ENCODE data around the gene SLC39A13. TPM values are rescaled to one million over a fixed set of nuclear protein-coding genes. Genes with fewer than 3 reads are reported as not detected.
A peak's percentile ranks its signal among the peaks of the same experiment; 100 is the strongest.

The SLC39A13 gene
- total and polyA plus RNA-seq, 9 donors = 36.2 to 46.5 (median 40.8) TPM

GRCh38 chr11:47391711-47392432 is 16.5 kb upstream of the SLC39A13 start:
- Histone ChIP-seq H3K36me3 (ENCODE audit: control insufficient read depth, insufficient read depth, low read length) (no peaks in the 10 kb centered on the region), H3K27ac (ENCODE audit: low read length) (peak overlapping the region; percentile 59), H3K9me3 (replicated peaks; ENCODE audit: control insufficient read depth, low read depth, low read length) (no peaks in the 10 kb centered on the region), H3K4me1 (ENCODE audit: control insufficient read depth, insufficient read depth, low read length) (peaks cover 43% of the 10 kb centered on the region), H3K27me3 (ENCODE audit: control insufficient read depth, insufficient read depth, low read length) (no peaks in the 10 kb centered on the region), H3K4me3 (ENCODE audit: low read length) (no peak overlapping the region)
- 73% methylated on average over 12 of the region's 16 CpGs for WGBS (ENCODE audit: insufficient coverage)
- no peak for DNase-seq

- Histone ChIP-seq H3K4me1 (ENCODE audit: control insufficient read depth, insufficient read depth, low read length) (peaks cover 43% of the 10 kb centered on the region), H3K27ac (ENCODE audit: low read length) (peak overlapping the region; percentile 59), H3K27me3 (ENCODE audit: control insufficient read depth, insufficient read depth, low read length) (no peaks in the 10 kb centered on the region), H3K9me3 (replicated peaks; ENCODE audit: control insufficient read depth, low read depth, low read length) (no peaks in the 10 kb centered on the region), H3K36me3 (ENCODE audit: control insufficient read depth, insufficient read depth, low read length) (no peaks in the 10 kb centered on the region), H3K4me3 (ENCODE audit: low read length) (no peak overlapping the region)
- WGBS (ENCODE audit: insufficient coverage) = 79% methylated on average over 9 of the region's 14 CpGs
- no peak for DNase-seq
Observed at GRCh38 chr11:47392546-47393162, 15.7 kb upstream of the SLC39A13 start.

DNA sequence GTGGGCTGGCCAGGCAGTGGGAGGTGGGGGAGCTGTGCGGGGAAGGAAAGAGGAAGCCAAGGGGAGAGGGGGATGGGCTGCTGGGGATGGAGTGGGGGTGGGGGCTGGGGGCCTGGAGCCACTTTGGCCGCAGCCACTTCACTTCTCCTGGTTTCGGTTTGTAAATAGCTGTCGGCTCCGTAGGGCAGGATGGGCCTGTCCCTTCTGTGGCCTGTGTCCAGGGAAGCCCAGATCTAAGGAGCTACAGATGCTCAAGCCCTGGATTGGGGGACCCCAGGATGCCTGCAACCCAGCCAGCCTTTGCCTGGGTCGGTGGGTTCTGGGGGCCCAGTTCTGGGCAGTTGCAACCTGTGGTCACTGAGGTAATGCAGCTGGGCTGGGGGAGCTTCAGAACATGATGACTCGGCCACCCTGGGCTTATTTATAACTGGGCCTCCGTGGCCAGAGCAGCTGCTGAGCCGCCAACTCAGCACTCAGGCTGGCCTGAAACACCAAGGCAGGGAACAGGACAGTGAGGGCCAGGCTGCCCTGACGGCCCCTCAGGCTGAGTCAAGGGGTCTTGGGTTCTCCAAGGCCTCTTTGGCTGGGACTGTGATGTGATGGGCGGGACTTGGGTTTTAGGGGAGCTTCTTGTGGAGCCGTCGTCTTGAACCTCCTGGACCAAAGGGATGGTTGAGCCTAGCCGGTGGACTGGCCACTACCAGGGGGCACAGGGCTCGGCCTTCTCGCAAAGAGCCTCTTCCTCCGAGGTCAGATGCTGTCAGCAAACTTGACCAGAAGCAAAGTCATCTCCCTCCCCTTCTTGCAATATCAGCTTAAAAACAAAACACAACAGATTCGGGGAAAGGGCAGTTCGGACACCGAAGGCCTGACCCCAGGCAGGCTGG is 15.0 kb upstream of the SLC39A13 start:
- peak overlapping the region; percentile 86 for H3K27ac ChIP-seq (ENCODE audit: low read length)
- DNase-seq = peak; percentile 77
- no peak overlapping the region for H3K4me3 ChIP-seq (ENCODE audit: low read length)
- no peaks in the 10 kb centered on the region for H3K9me3 ChIP-seq (replicated peaks; ENCODE audit: control insufficient read depth, low read depth, low read length)
- H3K27me3 ChIP-seq (ENCODE audit: control insufficient read depth, insufficient read depth, low read length) = no peaks in the 10 kb centered on the region
- peaks cover 43% of the 10 kb centered on the region for H3K4me1 ChIP-seq (ENCODE audit: control insufficient read depth, insufficient read depth, low read length)
- 47% methylated on average over 13 of the region's 20 CpGs for WGBS (ENCODE audit: insufficient coverage)
- no peaks in the 10 kb centered on the region for H3K36me3 ChIP-seq (ENCODE audit: control insufficient read depth, insufficient read depth, low read length)

- no peak overlapping the region for H3K4me3 ChIP-seq (ENCODE audit: low read length)
- H3K4me1 ChIP-seq (ENCODE audit: control insufficient read depth, insufficient read depth, low read length) = peaks cover 45% of the 10 kb centered on the region
- peak; percentile 10 for DNase-seq
- no peaks in the 10 kb centered on the region for H3K36me3 ChIP-seq (ENCODE audit: control insufficient read depth, insufficient read depth, low read length)
- H3K27me3 ChIP-seq (ENCODE audit: control insufficient read depth, insufficient read depth, low read length) = no peaks in the 10 kb centered on the region
- 79% methylated on average over 8 of the region's 9 CpGs for WGBS (ENCODE audit: insufficient coverage)
- H3K9me3 ChIP-seq (replicated peaks; ENCODE audit: control insufficient read depth, low read depth, low read length) = no peaks in the 10 kb centered on the region
- peak overlapping the region; percentile 86 for H3K27ac ChIP-seq (ENCODE audit: low read length)
Observed at GRCh38 chr11:47394050-47394321, 14.4 kb upstream of the SLC39A13 start.

DNA sequence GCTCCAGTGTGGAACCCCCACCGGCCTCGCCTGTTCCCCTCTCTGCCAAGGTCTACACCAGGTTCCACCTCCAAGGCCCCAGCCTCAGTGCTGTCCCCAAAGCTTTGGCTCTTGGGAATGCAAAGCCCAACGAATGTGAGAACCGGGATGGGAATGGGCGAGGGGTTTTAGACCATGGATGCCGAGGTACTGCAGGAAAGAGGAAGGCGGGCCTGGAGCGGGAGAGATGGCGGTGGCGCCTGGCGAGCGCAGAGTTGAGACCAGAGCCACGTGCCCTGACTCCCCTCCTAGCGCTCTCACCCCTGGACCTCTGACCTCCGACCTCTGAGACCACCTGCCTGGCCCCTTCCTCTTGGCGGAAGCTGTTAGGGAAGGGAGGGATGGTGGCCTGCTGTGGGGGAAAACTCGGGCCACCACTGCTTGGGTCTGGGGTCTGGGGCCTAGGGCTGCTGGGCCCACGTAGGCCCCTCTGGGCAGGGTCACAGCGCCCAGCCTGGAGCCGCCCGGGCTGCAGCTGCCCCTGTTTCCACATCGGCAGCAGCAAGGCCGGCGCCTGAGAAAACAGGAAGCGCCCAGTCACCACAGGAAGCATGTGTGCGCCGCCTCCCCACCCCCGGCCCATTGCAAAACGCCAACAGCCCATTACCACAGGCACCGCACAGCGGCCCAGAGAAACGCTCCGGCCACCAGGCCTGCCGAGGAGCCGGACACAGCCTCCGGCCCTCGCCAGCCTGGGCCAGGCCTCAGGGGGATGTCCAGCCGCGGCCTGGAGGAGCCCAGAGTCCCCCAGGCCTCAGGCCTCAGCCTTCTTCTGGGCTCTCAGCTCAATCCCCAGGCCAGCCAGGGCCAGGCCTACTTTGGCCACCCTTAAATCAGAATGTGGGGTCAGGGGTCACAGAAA is 13.8 kb upstream of the SLC39A13 start:
- Histone ChIP-seq H3K9me3 (replicated peaks; ENCODE audit: control insufficient read depth, low read depth, low read length) (no peaks in the 10 kb centered on the region), H3K4me1 (ENCODE audit: control insufficient read depth, insufficient read depth, low read length) (peaks cover 45% of the 10 kb centered on the region), H3K27me3 (ENCODE audit: control insufficient read depth, insufficient read depth, low read length) (no peaks in the 10 kb centered on the region), H3K36me3 (ENCODE audit: control insufficient read depth, insufficient read depth, low read length) (no peaks in the 10 kb centered on the region), H3K4me3 (ENCODE audit: low read length) (no peak overlapping the region), H3K27ac (ENCODE audit: low read length) (peak overlapping the region; percentile 86)
- peak; percentile 66 for DNase-seq
- WGBS (ENCODE audit: insufficient coverage) = 64% methylated on average over 28 of the region's 39 CpGs

DNA sequence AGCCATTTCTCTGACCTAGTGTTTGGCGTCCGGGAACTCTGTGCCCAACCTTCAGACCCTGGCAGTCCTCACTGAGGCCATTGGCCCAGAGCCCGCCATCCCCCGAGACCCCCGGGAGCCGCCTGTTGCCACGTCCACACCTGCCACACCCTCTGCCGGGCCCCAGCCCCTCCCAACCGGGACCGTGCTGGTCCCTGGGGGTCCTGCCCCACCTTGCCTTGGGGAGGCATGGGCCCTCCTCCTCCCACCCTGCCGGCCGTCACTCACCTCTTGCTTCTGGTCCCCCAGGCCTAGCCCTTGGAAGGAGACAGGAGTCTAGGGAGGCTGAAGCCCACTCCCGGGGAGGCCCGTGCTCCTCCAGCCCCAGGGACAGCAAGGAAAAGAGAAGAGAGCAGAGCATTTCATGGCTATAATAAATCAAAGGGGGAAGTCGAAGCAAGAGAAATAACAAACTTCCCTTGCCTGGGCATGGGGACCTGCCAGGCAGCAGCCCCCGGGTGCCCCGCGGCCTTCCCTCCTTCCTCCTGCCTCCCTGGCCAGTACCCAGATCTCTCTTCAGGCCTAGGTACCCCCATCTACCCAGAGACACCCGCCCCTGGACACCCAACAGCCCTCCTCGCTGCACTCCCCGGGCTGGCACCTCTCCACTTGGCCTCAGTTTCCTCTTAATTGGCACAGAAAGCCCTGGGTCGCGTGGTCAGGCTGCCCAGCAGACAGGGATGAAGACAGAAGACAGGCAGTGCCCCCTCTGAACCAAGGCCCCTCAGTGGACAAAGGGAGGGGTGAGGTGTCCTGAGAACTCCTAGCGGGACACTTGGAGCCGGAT is 13.0 kb upstream of the SLC39A13 start:
- H3K36me3 ChIP-seq (ENCODE audit: control insufficient read depth, insufficient read depth, low read length) = no peaks in the 10 kb centered on the region
- no peaks in the 10 kb centered on the region for H3K27me3 ChIP-seq (ENCODE audit: control insufficient read depth, insufficient read depth, low read length)
- no peak overlapping the region for H3K4me3 ChIP-seq (ENCODE audit: low read length)
- peaks cover 52% of the 10 kb centered on the region for H3K4me1 ChIP-seq (ENCODE audit: control insufficient read depth, insufficient read depth, low read length)
- H3K27ac ChIP-seq (ENCODE audit: low read length) = peak overlapping the region; percentile 86
- H3K9me3 ChIP-seq (replicated peaks; ENCODE audit: control insufficient read depth, low read depth, low read length) = no peaks in the 10 kb centered on the region
- 71% methylated on average over 17 of the region's 25 CpGs for WGBS (ENCODE audit: insufficient coverage)
- DNase-seq = peak; percentile 10

DNA sequence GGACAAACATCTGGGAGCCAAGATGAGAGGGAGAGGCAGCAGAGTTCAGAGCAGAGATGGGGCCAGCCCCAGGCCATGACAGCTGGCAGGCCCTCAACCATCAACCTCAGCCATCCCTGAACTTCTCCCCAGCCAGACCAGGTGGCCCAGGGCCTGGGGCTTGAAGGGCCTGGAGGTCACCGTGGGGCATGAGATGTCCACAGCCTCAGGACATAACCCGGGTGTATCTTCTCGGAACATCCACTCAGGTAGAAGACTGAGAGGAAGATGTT is 12.4 kb upstream of the SLC39A13 start:
- peaks cover 57% of the 10 kb centered on the region for H3K4me1 ChIP-seq (ENCODE audit: control insufficient read depth, insufficient read depth, low read length)

DNA sequence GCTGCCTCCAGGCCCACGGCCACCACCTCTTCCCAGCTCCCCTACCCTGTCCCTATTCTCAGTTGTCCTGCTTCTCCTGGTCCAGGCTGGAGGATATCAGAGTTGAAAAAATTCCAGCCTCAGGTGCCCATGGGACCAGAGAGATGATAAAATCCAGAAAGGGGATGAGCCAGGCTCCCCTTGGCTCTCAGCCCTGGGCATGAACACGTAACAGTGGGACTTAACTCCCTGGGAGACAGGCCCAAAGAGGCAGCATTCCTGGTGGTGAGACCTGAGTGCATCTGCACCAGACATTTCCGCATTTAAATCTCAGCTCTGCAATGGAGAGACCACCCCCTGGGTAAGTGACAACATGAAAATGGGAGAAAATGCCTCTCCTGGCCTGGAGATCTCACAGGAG is 10.4 kb upstream of the SLC39A13 start:
- H3K27me3 ChIP-seq (ENCODE audit: control insufficient read depth, insufficient read depth, low read length) = no peaks in the 10 kb centered on the region
- no peaks in the 10 kb centered on the region for H3K36me3 ChIP-seq (ENCODE audit: control insufficient read depth, insufficient read depth, low read length)
- no peaks in the 10 kb centered on the region for H3K9me3 ChIP-seq (replicated peaks; ENCODE audit: control insufficient read depth, low read depth, low read length)
- peak; percentile 2 for DNase-seq
- H3K4me1 ChIP-seq (ENCODE audit: control insufficient read depth, insufficient read depth, low read length) = peaks cover 42% of the 10 kb centered on the region
- WGBS (ENCODE audit: insufficient coverage) = no CpG with 5 or more reads among the region's 3 CpGs
- no peak overlapping the region for H3K27ac ChIP-seq (ENCODE audit: low read length)
- H3K4me3 ChIP-seq (ENCODE audit: low read length) = no peak overlapping the region

More for the DNA sequence above, 12.4 kb upstream of the SLC39A13 start:
- Histone ChIP-seq H3K36me3 (ENCODE audit: control insufficient read depth, insufficient read depth, low read length) (no peaks in the 10 kb centered on the region), H3K27me3 (ENCODE audit: control insufficient read depth, insufficient read depth, low read length) (no peaks in the 10 kb centered on the region), H3K27ac (ENCODE audit: low read length) (no peak overlapping the region), H3K9me3 (replicated peaks; ENCODE audit: control insufficient read depth, low read depth, low read length) (no peaks in the 10 kb centered on the region), H3K4me3 (ENCODE audit: low read length) (no peak overlapping the region)
- WGBS (ENCODE audit: insufficient coverage) = no CpG with 5 or more reads among the region's 3 CpGs
- peak; percentile 2 for DNase-seq

- Histone ChIP-seq H3K27ac (ENCODE audit: low read length) (no peak overlapping the region), H3K27me3 (ENCODE audit: control insufficient read depth, insufficient read depth, low read length) (no peaks in the 10 kb centered on the region), H3K36me3 (ENCODE audit: control insufficient read depth, insufficient read depth, low read length) (no peaks in the 10 kb centered on the region), H3K4me1 (ENCODE audit: control insufficient read depth, insufficient read depth, low read length) (peaks cover 37% of the 10 kb centered on the region), H3K4me3 (ENCODE audit: low read length) (no peak overlapping the region), H3K9me3 (replicated peaks; ENCODE audit: control insufficient read depth, low read depth, low read length) (no peaks in the 10 kb centered on the region)
- 100% methylated on average over 1 of the region's 1 CpG for WGBS (ENCODE audit: insufficient coverage)
- no peak for DNase-seq
Observed at GRCh38 chr11:47398551-47398950, 9.8 kb upstream of the SLC39A13 start.
